Gastrocnemius medialis (tissue), 4 donors: Measurements from ENCODE around the gene HEXIM2.

ENCODE experiments used
- CTCF ChIP-seq, 5 experiments: fragments of 450-650 bp in 3 of 5; fragments of 200-600 bp in 2 of 5; sonication (generic) in 2 of 5; IDR thresholded peaks in 4 of 5; conservative IDR thresholded peaks in 1 of 5; 1 replicate in 4 of 5; 2 replicates in 1 of 5; pipeline ENCODE4 v1.5.1; 2016 to 2019; ENCODE audit warnings: antibody characterized with exemption in 5 of 5, mild to moderate bottlenecking in 3 of 5, moderate library complexity in 3 of 5
- POLR2A ChIP-seq, 2 donors: fragments of 450-650 bp; IDR thresholded peaks; one replicate each; pipeline ENCODE4 v1.6.1; 2017; ENCODE audit warnings: antibody characterized with exemption in 2 of 2, mild to moderate bottlenecking in 2 of 2, moderate library complexity in 2 of 2

GRCh38 chr17:45197108-45197507 lies 35.4 kb downstream of the HEXIM2 start:
- TF ChIP-seq CTCF (IDR thresholded peaks at IDR 0.05 in 4 of 5, conservative IDR thresholded peaks at IDR 0.05 in 1 of 5) (no peak), POLR2A (IDR thresholded peaks at IDR 0.05) (no peak)
